GM21367 (cell line): ENCODE results near the gene CDH3.

Experiments
- ATAC-seq: cut with Tn5 transposase; IDR thresholded peaks from one replicate; pipeline ENCODE4 v1.9.1; 2021; ENCODE audit not compliant: unreplicated experiment

The CDH3 gene

DNA sequence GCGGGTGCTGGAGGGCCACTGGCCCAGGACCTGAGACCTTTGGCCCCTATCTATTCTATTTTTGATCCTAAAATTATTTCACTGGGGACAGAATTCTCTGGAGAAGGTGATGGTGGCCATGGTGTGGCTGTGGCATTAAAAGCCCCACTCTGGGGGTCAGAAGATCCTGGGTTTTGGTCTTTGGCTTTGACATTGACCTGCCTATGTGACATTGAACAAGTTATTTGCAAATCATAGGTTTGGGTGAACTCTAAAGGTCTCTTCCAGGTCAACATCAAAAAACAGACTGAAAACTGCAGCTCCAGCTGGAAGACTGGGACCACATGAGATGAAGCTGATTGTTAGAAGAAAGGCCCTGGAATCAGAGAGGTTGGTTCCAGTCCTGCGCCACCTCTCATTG lies 89.7 kb downstream of the CDH3 start:
- ATAC-seq, result no peak

DNA sequence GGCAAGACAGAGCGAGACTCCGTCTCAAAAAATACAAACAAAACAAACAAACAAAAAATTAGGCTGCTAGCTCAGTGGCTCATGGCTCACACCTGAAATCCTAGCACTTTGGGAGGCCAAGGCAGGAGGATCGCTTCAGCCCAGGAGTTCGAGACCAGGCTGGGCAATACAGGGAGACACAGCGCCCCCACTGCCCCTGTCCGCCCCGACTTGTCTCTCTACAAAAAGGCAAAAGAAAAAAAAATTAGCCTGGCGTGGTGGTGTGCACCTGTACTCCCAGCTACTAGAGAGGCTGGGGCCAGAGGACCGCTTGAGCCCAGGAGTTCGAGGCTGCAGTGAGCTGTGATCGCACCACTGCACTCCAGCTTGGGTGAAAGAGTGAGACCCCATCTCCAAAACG lies 91.5 kb downstream of the CDH3 start:
- no peak for ATAC-seq

DNA sequence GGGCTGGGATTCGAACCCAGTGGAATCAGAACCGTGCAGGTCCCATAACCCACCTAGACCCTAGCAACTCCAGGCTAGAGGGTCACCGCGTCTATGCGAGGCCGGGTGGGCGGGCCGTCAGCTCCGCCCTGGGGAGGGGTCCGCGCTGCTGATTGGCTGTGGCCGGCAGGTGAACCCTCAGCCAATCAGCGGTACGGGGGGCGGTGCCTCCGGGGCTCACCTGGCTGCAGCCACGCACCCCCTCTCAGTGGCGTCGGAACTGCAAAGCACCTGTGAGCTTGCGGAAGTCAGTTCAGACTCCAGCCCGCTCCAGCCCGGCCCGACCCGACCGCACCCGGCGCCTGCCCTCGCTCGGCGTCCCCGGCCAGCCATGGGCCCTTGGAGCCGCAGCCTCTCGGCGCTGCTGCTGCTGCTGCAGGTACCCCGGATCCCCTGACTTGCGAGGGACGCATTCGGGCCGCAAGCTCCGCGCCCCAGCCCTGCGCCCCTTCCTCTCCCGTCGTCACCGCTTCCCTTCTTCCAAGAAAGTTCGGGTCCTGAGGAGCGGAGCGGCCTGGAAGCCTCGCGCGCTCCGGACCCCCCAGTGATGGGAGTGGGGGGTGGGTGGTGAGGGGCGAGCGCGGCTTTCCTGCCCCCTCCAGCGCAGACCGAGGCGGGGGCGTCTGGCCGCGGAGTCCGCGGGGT lies 92.1 kb downstream of the CDH3 start, which contains the start of gene CDH1:
Gene CDH1 (plus strand): TSS at position 247 of the 684 bp plus-strand sequence. CDS start 124 bp downstream, at position 371.
- no peak for ATAC-seq

DNA sequence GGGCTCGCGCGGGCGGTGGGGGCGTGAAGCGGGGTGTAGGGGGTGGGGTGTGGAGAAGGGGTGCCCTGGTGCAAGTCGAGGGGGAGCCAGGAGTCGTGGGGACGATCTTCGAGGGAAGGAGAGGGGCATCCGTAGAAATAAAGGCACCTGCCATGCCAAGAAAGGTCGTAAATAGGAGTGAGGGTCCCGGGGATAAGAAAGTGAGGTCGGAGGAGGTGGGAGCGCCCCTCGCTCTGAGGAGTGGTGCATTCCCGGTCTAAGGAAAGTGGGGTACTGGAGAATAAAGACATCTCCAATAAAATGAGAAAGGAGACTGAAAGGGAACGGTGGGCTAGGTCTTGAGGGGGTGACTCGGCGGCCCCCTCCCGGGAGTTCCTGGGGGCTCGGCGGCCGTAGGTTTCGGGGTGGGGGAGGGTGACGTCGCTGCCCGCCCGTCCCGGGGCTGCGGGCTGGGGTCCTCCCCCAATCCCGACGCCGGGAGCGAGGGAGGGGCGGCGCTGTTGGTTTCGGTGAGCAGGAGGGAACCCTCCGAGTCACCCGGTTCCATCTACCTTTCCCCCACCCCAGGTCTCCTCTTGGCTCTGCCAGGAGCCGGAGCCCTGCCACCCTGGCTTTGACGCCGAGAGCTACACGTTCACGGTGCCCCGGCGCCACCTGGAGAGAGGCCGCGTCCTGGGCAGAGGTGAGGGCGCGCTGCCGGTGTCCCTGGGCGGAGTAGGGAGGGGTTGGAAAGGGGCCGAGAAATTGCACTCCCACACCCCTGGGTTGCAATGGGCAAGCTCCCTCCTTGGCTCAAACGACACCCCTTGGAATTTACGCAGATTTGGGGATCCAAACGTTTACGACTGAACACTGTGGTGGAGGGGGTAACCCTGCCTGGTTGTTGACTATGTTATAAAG lies 92.9 kb downstream of the CDH3 start:
- ATAC-seq, result no peak

DNA sequence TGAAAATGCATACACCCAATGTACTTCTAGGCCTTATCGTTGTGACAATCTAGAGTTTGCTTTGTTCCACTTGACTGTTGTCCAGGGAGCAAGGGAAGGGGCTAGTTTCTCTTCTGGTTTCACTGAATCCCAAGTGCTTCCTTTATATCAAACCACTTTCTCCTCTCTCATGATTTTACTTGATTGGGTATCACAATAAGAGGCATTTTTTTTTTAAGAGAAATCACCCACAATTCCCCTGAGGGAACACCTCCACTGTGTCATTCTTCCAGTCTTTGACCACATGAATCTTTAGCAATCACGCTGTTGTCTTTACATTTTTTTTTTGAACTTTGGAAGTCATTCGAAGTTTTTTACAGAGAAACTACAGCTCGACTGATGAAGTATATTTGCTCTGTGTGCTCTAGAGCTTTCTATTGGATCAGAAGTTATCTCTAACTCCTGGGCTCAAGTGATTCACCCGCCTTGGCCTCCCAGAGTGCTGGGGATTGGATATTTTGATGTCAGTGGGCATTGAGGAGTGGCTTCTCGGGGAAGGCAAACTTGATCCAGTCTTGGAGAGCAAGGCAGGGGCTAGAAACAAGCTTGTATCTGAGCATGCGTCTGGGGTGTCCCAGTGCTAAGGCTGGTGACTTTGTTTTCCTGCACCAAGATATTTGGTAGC lies 95.0 kb downstream of the CDH3 start:
- ATAC-seq, result no peak

DNA sequence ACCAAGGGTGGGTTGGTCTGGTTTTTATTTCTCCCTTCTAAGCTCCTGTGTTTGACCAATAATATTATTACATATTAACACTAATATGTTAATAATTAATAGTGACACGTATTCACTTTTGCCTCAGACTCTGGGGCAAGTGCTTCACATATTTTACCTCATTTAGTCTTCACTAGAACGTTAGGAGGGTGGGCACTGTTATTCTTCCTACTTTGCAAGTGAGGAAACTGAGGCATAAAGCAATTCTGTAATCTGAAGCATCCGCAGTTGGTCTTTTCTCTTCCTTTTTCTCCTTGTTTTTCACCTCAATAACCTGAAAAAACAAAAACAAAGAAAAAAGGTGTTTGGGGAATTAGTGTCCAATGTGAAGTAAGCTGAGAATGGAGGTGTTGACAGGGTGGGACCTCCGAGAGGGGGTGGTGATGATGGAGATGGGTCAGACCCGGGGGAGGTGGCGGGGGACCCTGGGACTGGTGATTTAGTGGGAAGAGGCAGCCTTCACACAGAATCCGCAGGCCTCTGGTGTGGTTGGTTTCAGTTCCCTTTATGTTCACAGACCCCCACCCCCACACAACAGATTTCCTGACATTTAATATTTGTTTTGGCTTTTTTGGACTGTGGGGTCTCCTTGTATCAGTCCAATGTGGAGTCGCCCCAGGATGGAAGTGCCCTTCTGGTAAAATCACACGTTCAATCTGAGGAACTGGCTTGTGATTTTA lies 95.7 kb downstream of the CDH3 start:
- ATAC-seq, result no peak

DNA sequence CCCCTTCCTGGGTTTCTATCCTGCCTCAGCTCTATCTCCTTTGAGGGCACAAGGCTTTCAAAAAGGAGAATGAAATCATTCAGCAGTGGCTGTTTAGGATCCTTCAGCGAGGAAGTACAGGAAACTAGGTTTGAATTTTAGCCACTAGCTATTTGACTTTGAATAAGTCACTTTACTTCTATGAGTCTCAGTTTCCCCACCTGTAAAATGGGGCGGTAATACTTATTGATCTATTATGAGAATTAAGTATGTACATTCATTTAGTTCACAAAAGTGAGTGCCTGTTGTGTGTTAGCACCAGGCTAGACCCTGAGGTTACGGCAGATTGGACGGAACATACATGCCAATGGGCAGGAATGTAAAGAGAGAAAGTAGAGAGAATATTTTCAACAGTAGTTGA lies 98.6 kb downstream of the CDH3 start:
- no peak for ATAC-seq

DNA sequence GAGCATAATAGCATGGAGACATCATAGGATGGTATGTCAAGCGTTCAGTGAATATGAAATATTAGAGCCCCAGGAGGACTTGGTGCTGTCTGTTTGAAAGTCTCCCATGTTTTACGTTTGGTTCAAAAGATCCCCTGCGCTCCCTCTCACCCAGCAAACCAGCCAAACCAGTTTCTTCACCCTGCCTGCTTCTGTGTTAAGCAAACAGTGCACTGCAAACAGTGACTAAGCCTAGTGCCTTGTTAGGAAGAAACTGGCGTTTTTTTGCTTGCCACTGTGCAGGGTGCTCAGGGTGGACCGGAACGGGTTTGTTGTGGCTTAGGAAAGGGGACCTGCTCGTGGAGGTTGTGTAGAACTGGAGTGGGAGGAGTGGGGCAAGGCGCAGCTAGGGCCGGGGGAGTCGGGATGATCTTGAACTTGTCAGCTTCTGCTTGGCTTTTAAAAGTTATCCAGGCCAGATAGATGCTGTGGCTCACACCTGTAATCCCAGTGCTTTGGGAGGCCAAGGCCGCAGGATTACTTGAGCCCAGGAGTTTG lies 99.7 kb downstream of the CDH3 start:
- no peak for ATAC-seq

DNA sequence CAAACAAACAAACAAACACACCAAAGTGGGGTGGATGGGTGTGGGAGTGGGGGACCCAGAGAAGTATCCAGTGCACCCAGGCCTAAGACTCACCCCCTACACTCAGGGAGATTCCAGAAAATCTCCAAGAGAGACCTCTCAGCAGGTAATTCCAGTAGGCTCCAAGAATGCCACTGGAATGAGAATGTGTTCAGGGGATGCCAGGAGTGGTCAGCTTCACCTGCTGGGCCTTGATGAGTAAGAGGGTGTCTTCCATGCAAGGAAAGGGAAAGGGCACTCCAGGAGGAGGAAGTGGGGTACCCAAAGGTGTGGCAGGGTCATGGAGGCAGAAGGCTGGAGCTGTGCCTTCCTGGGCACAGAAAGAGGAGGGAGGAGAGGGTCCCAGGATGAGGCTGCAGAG lies 101.8 kb downstream of the CDH3 start:
- ATAC-seq, result no peak

DNA sequence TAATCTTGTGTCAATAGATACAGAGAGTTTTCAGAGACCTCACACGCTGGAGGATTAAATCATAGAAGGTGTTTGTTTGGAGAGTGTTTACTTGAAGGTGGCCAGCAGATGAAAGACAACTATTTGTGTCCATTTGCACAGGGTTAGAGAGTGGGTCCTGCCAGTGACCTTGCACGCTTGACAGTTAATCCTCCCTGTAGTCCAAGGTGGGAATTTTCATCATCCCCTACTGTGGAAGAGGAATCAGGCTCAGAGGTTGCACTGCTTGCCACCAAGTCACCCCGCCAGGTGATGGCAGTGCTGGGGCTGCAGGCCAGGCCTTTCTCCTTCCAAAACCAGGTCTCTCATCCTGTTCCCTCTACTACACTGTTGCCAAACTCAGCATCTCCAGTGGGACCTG lies 104.3 kb downstream of the CDH3 start:
- ATAC-seq, result no peak
